Hepatocyte (in vitro differentiated cells): ENCODE results near the gene BPIFB6. TPM values are rescaled to one million over a fixed set of nuclear protein-coding genes. Genes with fewer than 3 reads are reported as not detected.

ENCODE experiments used
- DNase-seq: peaks from one replicate; pipeline ENCODE4 v3.0.0-alpha.2; 2016; ENCODE audit warnings: low spot score
- H2AFZ ChIP-seq: fragments of 200-600 bp; sonication (generic); 2 replicates; pipeline ENCODE4 v1.6.0; 2016; ENCODE audit warnings: antibody characterized with exemption, mild to moderate bottlenecking
- H3K27ac ChIP-seq: fragments of 200-600 bp; sonication (generic); 2 replicates; pipeline ENCODE4 v1.5.1; 2016; ENCODE audit warnings: mild to moderate bottlenecking
- H3K27me3 ChIP-seq: fragments of 200-600 bp; sonication (generic); 2 replicates; pipeline ENCODE4 v1.6.1; 2016
- H3K36me3 ChIP-seq: fragments of 200-600 bp; sonication (generic); replicated peaks from 2 replicates; pipeline ENCODE4 v1.5.1; 2016; ENCODE audit warnings: low read depth; ENCODE audit not compliant: insufficient read depth
- H3K4me1 ChIP-seq: fragments of 200-600 bp; sonication (generic); 2 replicates; pipeline ENCODE4 v1.5.1; 2016; ENCODE audit warnings: mild to moderate bottlenecking, moderate library complexity; ENCODE audit not compliant: insufficient read depth
- H3K4me2 ChIP-seq: fragments of 200-600 bp; sonication (generic); 2 replicates; pipeline ENCODE4 v1.6.0; 2016
- H3K4me3 ChIP-seq: fragments of 200-600 bp; sonication (generic); 2 replicates; pipeline ENCODE4 v1.5.1; 2016; ENCODE audit warnings: mild to moderate bottlenecking
- H3K79me2 ChIP-seq: fragments of 200-600 bp; sonication (generic); 2 replicates; pipeline ENCODE4 v1.6.0; 2017; ENCODE audit warnings: mild to moderate bottlenecking
- H3K9me2 ChIP-seq: fragments of 200-600 bp; sonication (generic); replicated peaks from 2 replicates; pipeline ENCODE4 v1.6.0; 2017; ENCODE audit warnings: mild to moderate bottlenecking; ENCODE audit not compliant: insufficient read depth
- H3K9me3 ChIP-seq: fragments of 200-600 bp; sonication (generic); 2 replicates; pipeline ENCODE4 v1.5.1; 2016; ENCODE audit warnings: low read depth, mild to moderate bottlenecking
- H4K20me1 ChIP-seq: fragments of 200-600 bp; sonication (generic); 2 replicates; pipeline ENCODE4 v1.6.0; 2016; ENCODE audit warnings: mild to moderate bottlenecking; ENCODE audit not compliant: insufficient read depth, poor library complexity, severe bottlenecking
- CTCF ChIP-seq: fragments of 200-600 bp; sonication (generic); IDR thresholded peaks from 2 replicates; pipeline ENCODE4 v1.5.1; 2016; ENCODE audit warnings: antibody characterized with exemption, mild to moderate bottlenecking; ENCODE audit not compliant: poor library complexity
- EZH2 ChIP-seq: fragments of 200-600 bp; sonication (generic); IDR thresholded peaks from 2 replicates; pipeline ENCODE4 v1.6.1; 2016; ENCODE audit warnings: antibody characterized with exemption, mild to moderate bottlenecking, borderline replicate concordance
- EZH2phosphoT487 ChIP-seq: fragments of 200-600 bp; sonication (generic); IDR thresholded peaks from one replicate; pipeline ENCODE4 v1.6.1; 2018; ENCODE audit warnings: antibody characterized with exemption, mild to moderate bottlenecking, low read depth, moderate library complexity; ENCODE audit not compliant: unreplicated experiment, severe bottlenecking
- WGBS: methylation state at CpG from one replicate; pipeline ENCODE4 v1.1.6; 2016; ENCODE audit warnings: low lambda C conversion rate; ENCODE audit errors: missing lambda C conversion rate; 5-methylcytosine and 5-hydroxymethylcytosine counted together
- polyA plus RNA-seq: library from polyadenylated mRNA; unstranded; fragments of >200 nt; fragmentation: Nextera tagmentation; extraction: Ambion mirVana; gene quantifications from 2 replicates; pipeline ENCODE4 v1.2.1, GENCODE V29; 2016
- total RNA-seq: library from RNA; depleted of rRNA; stranded (reverse); fragments of >200 nt; gene quantifications from 2 replicates; pipeline ENCODE4 v1.2.3, GENCODE V29; 2014

BPIFB6 gene
- total and polyA plus RNA-seq, 2 experiments from 2014 or later: not detected

GRCh38 chr20:33046412-33046811 is 15.0 kb downstream of the BPIFB6 start:
- no peak for TF ChIP-seq EZH2phosphoT487
- no peak for TF ChIP-seq CTCF
- no peak for TF ChIP-seq EZH2
- Histone ChIP-seq H3K79me2 (no peaks in the 10 kb centered on the region), H3K27ac (no peak overlapping the region), H3K4me3 (no peak overlapping the region), H3K9me2 (no peaks in the 10 kb centered on the region), H3K27me3 (no peaks in the 10 kb centered on the region), H2AFZ (no peak overlapping the region), H3K4me2 (no peak overlapping the region), H3K9me3 (no peaks in the 10 kb centered on the region), H3K36me3 (no peaks in the 10 kb centered on the region), H3K4me1 (no peaks in the 10 kb centered on the region), H4K20me1 (no peaks in the 10 kb centered on the region)
- DNase-seq: no peak
- WGBS: 73% methylated on average over 3 of the region's 3 CpGs

- Histone ChIP-seq H4K20me1 (no peaks in the 10 kb centered on the region), H3K9me3 (no peaks in the 10 kb centered on the region), H3K4me1 (no peaks in the 10 kb centered on the region), H3K9me2 (no peaks in the 10 kb centered on the region), H3K79me2 (no peaks in the 10 kb centered on the region), H2AFZ (no peak overlapping the region), H3K4me2 (no peak overlapping the region), H3K4me3 (no peak overlapping the region), H3K27me3 (peaks cover 14% of the 10 kb centered on the region), H3K36me3 (no peaks in the 10 kb centered on the region), H3K27ac (no peak overlapping the region)
- 63% methylated on average over 4 of the region's 4 CpGs for WGBS
- no peak for DNase-seq
- TF ChIP-seq CTCF (no peak), EZH2 (no peak), EZH2phosphoT487 (no peak)
These were observed 19.9 kb downstream of the BPIFB6 start for GRCh38 chr20:33051333-33051732.

- no peaks in the 10 kb centered on the region for H3K9me2 ChIP-seq
- no peak within 1 kb of the TSS for H3K4me3 ChIP-seq
- H3K27me3 ChIP-seq: peaks cover 16% of the 10 kb centered on the region
- TF ChIP-seq EZH2: no peak
- no peak for TF ChIP-seq EZH2phosphoT487
- no peak for TF ChIP-seq CTCF
- no peak for DNase-seq
- no peaks in the 10 kb centered on the region for H3K36me3 ChIP-seq
- 89% methylated on average over 25 of the region's 25 CpGs for WGBS
- no peaks in the 10 kb centered on the region for H3K79me2 ChIP-seq
- no peaks in the 10 kb centered on the region for H3K4me1 ChIP-seq
- H3K4me2 ChIP-seq: no peak within 1 kb of the TSS
- H4K20me1 ChIP-seq: no peaks in the 10 kb centered on the region
- H2AFZ ChIP-seq: no peak within 1 kb of the TSS
- no peak within 1 kb of the TSS for H3K27ac ChIP-seq
- no peaks in the 10 kb centered on the region for H3K9me3 ChIP-seq
These were observed 22.1 kb downstream of the BPIFB6 start, which contains the start of gene BPIFB3 for GRCh38 chr20:33053291-33054106. BPIFB3 (plus strand) TSS chr20:33053903; CDS start chr20:33055436, 1,533 bp downstream.
